Measurements from ENCODE around the gene DAZAP2. TPM values are rescaled to one million over a fixed set of nuclear protein-coding genes. Genes with fewer than 3 reads are reported as not detected.

Gene DAZAP2
- total and polyA plus RNA-seq, 2 of the 4 experiments (the other 2 are of a cell fraction): 62.2 to 202 TPM

- Histone ChIP-seq H4K8ac (ENCODE audit: low read depth in 2 of 2, low read length in 2 of 2) (no peak overlapping the region), H3K14ac (replicated peaks; ENCODE audit: low read depth, low read length) (no peak overlapping the region), H3K18ac (ENCODE audit: low read depth, low read length) (no peak overlapping the region), H2BK20ac (ENCODE audit: low read depth, low read length) (no peak overlapping the region), H3K23ac (ENCODE audit: low read depth, low read length) (no peak overlapping the region), H2BK15ac (ENCODE audit: low read depth, low read length) (no peak overlapping the region), H3K27me3 (ENCODE audit: control insufficient read depth, insufficient read depth, low read length) (no peaks in the 10 kb centered on the region), H2BK120ac (ENCODE audit: low read depth, low read length) (no peak overlapping the region), H3K4me1 (ENCODE audit: control insufficient read depth, insufficient read depth, low read length) (no peaks in the 10 kb centered on the region; the same call in 1 of the 2 replicates), H3K9me3 (ENCODE audit: control insufficient read depth, insufficient read depth, low read length) (peaks cover 4% of the 10 kb centered on the region; the same call in 1 of the 2 replicates), H3K79me1 (ENCODE audit: low read depth in 1 of 2, low read length in 2 of 2) (no peaks in the 10 kb centered on the region), H3K9ac (ENCODE audit: low read depth, low read length) (no peak overlapping the region), H4K5ac (ENCODE audit: low read depth, low read length) (no peak overlapping the region), H3K27ac (ENCODE audit: insufficient read depth, low read length) (no peak overlapping the region), H2AFZ (replicated peaks; ENCODE audit: low read length, poor library complexity) (no peak overlapping the region), H3K4ac (ENCODE audit: low read depth, low read length) (no peak overlapping the region), H2AK9ac (replicated peaks; ENCODE audit: low read depth, low read length, poor library complexity) (no peak overlapping the region), H4K91ac (ENCODE audit: insufficient read depth, low read depth, low read length) (no peak overlapping the region), H3K4me3 (ENCODE audit: insufficient read depth, low read depth, low read length) (no peak overlapping the region), H3K9me1 (ENCODE audit: insufficient read depth, low read length) (peaks cover 7% of the 10 kb centered on the region), H3K36me3 (ENCODE audit: control insufficient read depth, insufficient read depth, low read length) (peaks cover 11% of the 10 kb centered on the region), H4K20me1 (ENCODE audit: insufficient read depth, low read length) (no peaks in the 10 kb centered on the region), H3K56ac (ENCODE audit: extremely low read depth, insufficient read depth, low read length) (no peak overlapping the region), H2BK5ac (ENCODE audit: low read depth, low read length, poor library complexity, severe bottlenecking) (no peak overlapping the region), H2AK5ac (ENCODE audit: low read depth, low read length) (no peak overlapping the region), H3K4me2 (ENCODE audit: low read depth, low read length) (no peak overlapping the region)
- dilution Hi-C loops (cut with HindIII; ENCODE audit: low sequenced_read_pairs, unreplicated experiment) (no loop called here), in situ Hi-C loops (cut with MboI; ENCODE audit: low sequenced_read_pairs) (no loop called here), intact Hi-C loops (cut with micrococcal nuclease) (no loop called here)
- TF ChIP-seq MAFK (IDR thresholded peaks at IDR 0.05; ENCODE audit: low read depth, low read length) (no peak), RAD21 (IDR thresholded peaks at IDR 0.05; ENCODE audit: low read length) (no peak), CEBPB (IDR thresholded peaks at IDR 0.05; ENCODE audit: low read depth, low read length) (no peak), MAZ (IDR thresholded peaks at IDR 0.05; ENCODE audit: borderline replicate concordance, low read depth, low read length) (no peak), CHD1 (IDR thresholded peaks at IDR 0.05; ENCODE audit: low read depth, low read length) (no peak), FOS (IDR thresholded peaks at IDR 0.05; ENCODE audit: low read depth, low read length) (no peak), POLR2A (IDR thresholded peaks at IDR 0.05; ENCODE audit: low read depth, low read length) (no peak), SMC3 (IDR thresholded peaks at IDR 0.05; ENCODE audit: low read depth, low read length) (no peak), NFE2L2 (IDR thresholded peaks at IDR 0.05; ENCODE audit: low read depth, low read length) (no peak), MXI1 (IDR thresholded peaks at IDR 0.05; ENCODE audit: borderline replicate concordance, low read depth, low read length) (no peak), BHLHE40 (IDR thresholded peaks at IDR 0.05; ENCODE audit: low read depth, low read length) (no peak), RFX5 (IDR thresholded peaks at IDR 0.05; ENCODE audit: low read depth, low read length) (no peak)
- TF ChIP-seq, protein P1, sequence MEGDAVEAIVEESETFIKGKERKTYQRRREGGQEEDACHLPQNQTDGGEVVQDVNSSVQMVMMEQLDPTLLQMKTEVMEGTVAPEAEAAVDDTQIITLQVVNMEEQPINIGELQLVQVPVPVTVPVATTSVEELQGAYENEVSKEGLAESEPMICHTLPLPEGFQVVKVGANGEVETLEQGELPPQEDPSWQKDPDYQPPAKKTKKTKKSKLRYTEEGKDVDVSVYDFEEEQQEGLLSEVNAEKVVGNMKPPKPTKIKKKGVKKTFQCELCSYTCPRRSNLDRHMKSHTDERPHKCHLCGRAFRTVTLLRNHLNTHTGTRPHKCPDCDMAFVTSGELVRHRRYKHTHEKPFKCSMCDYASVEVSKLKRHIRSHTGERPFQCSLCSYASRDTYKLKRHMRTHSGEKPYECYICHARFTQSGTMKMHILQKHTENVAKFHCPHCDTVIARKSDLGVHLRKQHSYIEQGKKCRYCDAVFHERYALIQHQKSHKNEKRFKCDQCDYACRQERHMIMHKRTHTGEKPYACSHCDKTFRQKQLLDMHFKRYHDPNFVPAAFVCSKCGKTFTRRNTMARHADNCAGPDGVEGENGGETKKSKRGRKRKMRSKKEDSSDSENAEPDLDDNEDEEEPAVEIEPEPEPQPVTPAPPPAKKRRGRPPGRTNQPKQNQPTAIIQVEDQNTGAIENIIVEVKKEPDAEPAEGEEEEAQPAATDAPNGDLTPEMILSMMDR (conservative IDR thresholded peaks at IDR 0.05; ENCODE audit: low read depth, low read length): no peak
- ATAC-seq (ENCODE audit: low read depth) (no peak), DNase-seq (no peak)
- ChIA-PET POLR2A (ENCODE audit: unreplicated experiment) (no interaction called here), CTCF (interaction anchor here (0.5 kb wide), 1 partner anchor 17 kb away, joined by 3 read pairs; no protein-coding TSS in a partner anchor)
- no TSS peak for BruUV-seq (replicated peaks)
- WGBS, 2 experiments (ENCODE audit: extremely low coverage in 2 of 2, insufficient read length in 1 of 2): no CpG with 5 or more reads among the region's 5 CpGs
Observed at GRCh38 chr12:51202718-51203117, 35.9 kb upstream of the DAZAP2 start.
